Body of pancreas (tissue), 4 donors: Measurements from ENCODE around the gene GOLGA8M.
"Not testable (repeated sequence)": the region's sequence is repeated elsewhere in the genome, so short reads cannot be mapped to it uniquely, and the experiment has no call there.

Source experiments
- POLR2A ChIP-seq, 3 donors: fragments of 450-650 bp; IDR thresholded peaks; one replicate each; pipeline ENCODE4 v1.6.1; 2016; ENCODE audit warnings: antibody characterized with exemption in 3 of 3, mild to moderate bottlenecking in 2 of 3
- TF ChIP-seq, protein P1 (sequence below), 7 experiments: fragments of 450-650 bp in 4 of 7; fragments of 200-600 bp in 3 of 7; sonication (generic) in 3 of 7; IDR thresholded peaks; one replicate each; pipeline ENCODE4 v1.5.1; 2016 to 2019; ENCODE audit warnings: antibody characterized with exemption in 7 of 7

DNA sequence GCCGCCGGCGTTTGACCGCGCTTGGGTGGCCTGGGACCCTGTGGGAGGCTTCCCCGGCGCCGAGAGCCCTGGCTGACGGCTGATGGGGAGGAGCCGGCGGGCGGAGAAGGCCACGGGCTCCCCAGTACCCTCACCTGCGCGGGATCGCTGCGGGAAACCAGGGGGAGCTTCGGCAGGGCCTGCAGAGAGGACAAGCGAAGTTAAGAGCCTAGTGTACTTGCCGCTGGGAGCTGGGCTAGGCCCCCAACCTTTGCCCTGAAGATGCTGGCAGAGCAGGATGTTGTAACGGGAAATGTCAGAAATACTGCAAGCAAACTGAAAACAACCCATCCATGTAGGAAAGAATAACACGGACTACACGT, 26.0 kb upstream of the GOLGA8M start:
- TF ChIP-seq, protein P1, sequence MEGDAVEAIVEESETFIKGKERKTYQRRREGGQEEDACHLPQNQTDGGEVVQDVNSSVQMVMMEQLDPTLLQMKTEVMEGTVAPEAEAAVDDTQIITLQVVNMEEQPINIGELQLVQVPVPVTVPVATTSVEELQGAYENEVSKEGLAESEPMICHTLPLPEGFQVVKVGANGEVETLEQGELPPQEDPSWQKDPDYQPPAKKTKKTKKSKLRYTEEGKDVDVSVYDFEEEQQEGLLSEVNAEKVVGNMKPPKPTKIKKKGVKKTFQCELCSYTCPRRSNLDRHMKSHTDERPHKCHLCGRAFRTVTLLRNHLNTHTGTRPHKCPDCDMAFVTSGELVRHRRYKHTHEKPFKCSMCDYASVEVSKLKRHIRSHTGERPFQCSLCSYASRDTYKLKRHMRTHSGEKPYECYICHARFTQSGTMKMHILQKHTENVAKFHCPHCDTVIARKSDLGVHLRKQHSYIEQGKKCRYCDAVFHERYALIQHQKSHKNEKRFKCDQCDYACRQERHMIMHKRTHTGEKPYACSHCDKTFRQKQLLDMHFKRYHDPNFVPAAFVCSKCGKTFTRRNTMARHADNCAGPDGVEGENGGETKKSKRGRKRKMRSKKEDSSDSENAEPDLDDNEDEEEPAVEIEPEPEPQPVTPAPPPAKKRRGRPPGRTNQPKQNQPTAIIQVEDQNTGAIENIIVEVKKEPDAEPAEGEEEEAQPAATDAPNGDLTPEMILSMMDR (IDR thresholded peaks at IDR 0.05), result not testable (repeated sequence)
- TF ChIP-seq POLR2A (IDR thresholded peaks at IDR 0.05), result not testable (repeated sequence)
